SU-DHL-6 (cell line): ENCODE data around the gene TNFSF11.

Source experiments
- H2AFZ ChIP-seq: fragments of 200-600 bp; sonication (generic); 2 replicates; pipeline ENCODE4 v1.6.1; 2014; ENCODE audit warnings: low read depth, mild to moderate bottlenecking, moderate library complexity, mixed read lengths, antibody characterized with exemption, low read length; ENCODE audit not compliant: severe bottlenecking
- H3F3A ChIP-seq: fragments of 200-600 bp; shearing (Covaris generic); 2 replicates; pipeline ENCODE4 v1.6.0; 2016; ENCODE audit warnings: antibody characterized with exemption, mild to moderate bottlenecking; ENCODE audit not compliant: insufficient read depth
- H3K27ac ChIP-seq: fragments of 200-600 bp; sonication (generic); 2 replicates; pipeline ENCODE4 v1.5.1; 2016; ENCODE audit warnings: low read depth, mild to moderate bottlenecking, low read length, moderate library complexity, mixed read lengths
- H3K27me3 ChIP-seq: fragments of 200-600 bp; sonication (generic), shearing (Covaris generic); 2 replicates; pipeline ENCODE4 v1.6.0; 2014; ENCODE audit warnings: mild to moderate bottlenecking, low read length
- H3K36me3 ChIP-seq: fragments of 200-600 bp; sonication (generic); 2 replicates; pipeline ENCODE4 v1.6.1; 2014; ENCODE audit warnings: mild to moderate bottlenecking, low read length, mixed read lengths
- H3K4me2 ChIP-seq: fragments of 300-600, 200-600 bp; shearing (Covaris generic), sonication (generic); 2 replicates; pipeline ENCODE4 v1.6.0; 2014; ENCODE audit warnings: low read length, low read depth, mild to moderate bottlenecking; ENCODE audit not compliant: poor library complexity, severe bottlenecking
- H3K4me3 ChIP-seq: fragments of 200-600 bp; sonication (generic); 2 replicates; pipeline ENCODE4 v1.5.1; 2014; ENCODE audit warnings: antibody characterized with exemption, low read length, mild to moderate bottlenecking, mixed read lengths; ENCODE audit not compliant: insufficient read depth, poor library complexity, severe bottlenecking
- H3K79me2 ChIP-seq: fragments of 200-600 bp; sonication (generic); 2 replicates; pipeline ENCODE4 v1.6.1; 2014; ENCODE audit warnings: mild to moderate bottlenecking, low read length, moderate library complexity; ENCODE audit not compliant: insufficient read depth
- H3K9ac ChIP-seq: fragments of 200-600 bp; sonication (generic); 2 replicates; pipeline ENCODE4 v1.7.0; 2014; ENCODE audit warnings: mild to moderate bottlenecking, low read length
- H3K9me2 ChIP-seq: fragments of 200-600 bp; sonication (generic); replicated peaks from 2 replicates; pipeline ENCODE4 v1.6.1; 2014; ENCODE audit warnings: low read length; ENCODE audit not compliant: insufficient read depth
- H3K9me3 ChIP-seq: fragments of 200-600 bp; sonication (generic); 2 replicates; pipeline ENCODE4 v1.6.1; 2014; ENCODE audit warnings: low read length, mixed read lengths; ENCODE audit not compliant: insufficient read depth
- H4K20me1 ChIP-seq: fragments of 200-600 bp; sonication (generic); 2 replicates; pipeline ENCODE4 v1.6.1; 2014; ENCODE audit warnings: low read depth, mild to moderate bottlenecking, antibody characterized with exemption, low read length, moderate library complexity, mixed read lengths
- EZH2phosphoT487 ChIP-seq: fragments of 200-600 bp; sonication (generic), shearing (Covaris generic); conservative IDR thresholded peaks from 2 replicates; pipeline ENCODE4 v1.6.1; 2018; ENCODE audit warnings: mild to moderate bottlenecking, antibody characterized with exemption, low read length, moderate library complexity, mixed read lengths
- TF ChIP-seq, protein P1 (sequence below): fragments of 200-600 bp; sonication (generic); IDR thresholded peaks from one replicate; pipeline ENCODE4 v1.5.1; 2017; ENCODE audit warnings: antibody characterized with exemption, mild to moderate bottlenecking, low read length, moderate library complexity; ENCODE audit not compliant: insufficient read depth, poor library complexity, severe bottlenecking

TNFSF11 gene

GRCh38 chr13:42633495-42633894 is 59.5 kb downstream of the TNFSF11 start:
- Histone ChIP-seq H3K27me3 (no peaks in the 10 kb centered on the region), H3K4me3 (no peak overlapping the region), H3K27ac (no peak overlapping the region), H3K9me3 (no peaks in the 10 kb centered on the region), H3K4me2 (no peak overlapping the region), H3K9me2 (no peaks in the 10 kb centered on the region), H3K36me3 (no peaks in the 10 kb centered on the region), H4K20me1 (no peaks in the 10 kb centered on the region), H3K9ac (no peak overlapping the region), H3F3A (no peaks in the 10 kb centered on the region), H3K79me2 (no peaks in the 10 kb centered on the region), H2AFZ (no peak overlapping the region)
- TF ChIP-seq, protein P1, sequence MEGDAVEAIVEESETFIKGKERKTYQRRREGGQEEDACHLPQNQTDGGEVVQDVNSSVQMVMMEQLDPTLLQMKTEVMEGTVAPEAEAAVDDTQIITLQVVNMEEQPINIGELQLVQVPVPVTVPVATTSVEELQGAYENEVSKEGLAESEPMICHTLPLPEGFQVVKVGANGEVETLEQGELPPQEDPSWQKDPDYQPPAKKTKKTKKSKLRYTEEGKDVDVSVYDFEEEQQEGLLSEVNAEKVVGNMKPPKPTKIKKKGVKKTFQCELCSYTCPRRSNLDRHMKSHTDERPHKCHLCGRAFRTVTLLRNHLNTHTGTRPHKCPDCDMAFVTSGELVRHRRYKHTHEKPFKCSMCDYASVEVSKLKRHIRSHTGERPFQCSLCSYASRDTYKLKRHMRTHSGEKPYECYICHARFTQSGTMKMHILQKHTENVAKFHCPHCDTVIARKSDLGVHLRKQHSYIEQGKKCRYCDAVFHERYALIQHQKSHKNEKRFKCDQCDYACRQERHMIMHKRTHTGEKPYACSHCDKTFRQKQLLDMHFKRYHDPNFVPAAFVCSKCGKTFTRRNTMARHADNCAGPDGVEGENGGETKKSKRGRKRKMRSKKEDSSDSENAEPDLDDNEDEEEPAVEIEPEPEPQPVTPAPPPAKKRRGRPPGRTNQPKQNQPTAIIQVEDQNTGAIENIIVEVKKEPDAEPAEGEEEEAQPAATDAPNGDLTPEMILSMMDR, result no peak
- TF ChIP-seq EZH2phosphoT487, result no peak

DNA sequence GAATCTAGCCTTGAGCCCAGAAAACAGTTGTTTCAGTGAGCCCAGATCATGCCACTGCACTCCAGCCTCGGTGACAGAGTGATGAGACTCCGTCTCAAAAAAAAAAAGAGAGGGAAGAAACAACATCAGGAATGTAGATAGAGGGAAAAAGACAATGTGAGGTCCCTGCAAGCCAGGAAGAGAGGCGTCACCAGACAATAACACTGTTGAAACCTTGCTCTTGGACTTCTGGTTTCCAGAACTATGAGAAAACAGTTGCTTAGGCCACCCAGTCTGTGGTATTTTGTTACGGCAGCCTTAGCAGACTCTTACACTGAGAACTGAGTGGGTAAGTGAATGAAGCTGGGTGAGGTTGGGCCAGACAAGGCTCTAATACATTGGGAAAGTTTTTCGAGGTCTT is 64.1 kb downstream of the TNFSF11 start:
- H3K4me3 ChIP-seq, result no peak overlapping the region
- H3K79me2 ChIP-seq, result no peaks in the 10 kb centered on the region
- H2AFZ ChIP-seq, result no peak overlapping the region
- TF ChIP-seq, protein P1, result no peak
- TF ChIP-seq EZH2phosphoT487, result no peak
- no peak overlapping the region for H3K27ac ChIP-seq
- H3K9me2 ChIP-seq, result no peaks in the 10 kb centered on the region
- H3K36me3 ChIP-seq, result no peaks in the 10 kb centered on the region
- H3K9ac ChIP-seq, result no peak overlapping the region
- H3F3A ChIP-seq, result no peaks in the 10 kb centered on the region
- H3K9me3 ChIP-seq, result no peaks in the 10 kb centered on the region
- no peaks in the 10 kb centered on the region for H3K27me3 ChIP-seq
- H3K4me2 ChIP-seq, result no peak overlapping the region
- no peaks in the 10 kb centered on the region for H4K20me1 ChIP-seq

GRCh38 chr13:42638886-42639285 is 64.9 kb downstream of the TNFSF11 start:
- Histone ChIP-seq H3K4me2 (no peak overlapping the region), H4K20me1 (no peaks in the 10 kb centered on the region), H3K79me2 (no peaks in the 10 kb centered on the region), H3K9me3 (no peaks in the 10 kb centered on the region), H3K9ac (no peak overlapping the region), H3K27me3 (no peaks in the 10 kb centered on the region), H3K9me2 (no peaks in the 10 kb centered on the region), H3K4me3 (no peak overlapping the region), H3K27ac (no peak overlapping the region), H3F3A (no peaks in the 10 kb centered on the region), H3K36me3 (no peaks in the 10 kb centered on the region), H2AFZ (no peak overlapping the region)
- TF ChIP-seq EZH2phosphoT487, result no peak
- TF ChIP-seq, protein P1, result no peak

DNA sequence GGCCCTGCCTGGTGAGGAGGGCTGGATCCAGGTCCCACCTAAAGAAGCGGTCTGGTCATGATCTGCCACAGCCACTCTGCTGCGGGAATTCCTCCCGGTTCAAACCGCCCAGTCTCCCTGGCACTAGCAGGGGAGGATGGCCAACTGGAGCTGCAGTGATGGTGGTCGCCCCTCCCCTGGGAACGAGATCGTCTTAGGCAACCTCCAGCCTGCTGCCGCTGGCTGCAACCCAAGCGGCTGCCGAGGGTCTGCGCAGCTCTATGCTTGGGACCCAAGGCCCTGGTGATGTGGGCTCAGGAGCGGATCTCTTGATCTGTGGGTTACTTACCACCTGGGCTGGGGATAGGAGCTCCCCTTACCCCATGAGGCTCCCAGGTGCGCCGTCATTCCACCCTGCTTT is 69.1 kb downstream of the TNFSF11 start:
- Histone ChIP-seq H3K27me3 (no peaks in the 10 kb centered on the region), H4K20me1 (no peaks in the 10 kb centered on the region), H2AFZ (no peak overlapping the region), H3K9me3 (peaks cover 5% of the 10 kb centered on the region; the same call in 1 of the 2 replicates), H3F3A (no peaks in the 10 kb centered on the region), H3K4me3 (no peak overlapping the region), H3K79me2 (no peaks in the 10 kb centered on the region), H3K4me2 (no peak overlapping the region), H3K36me3 (no peaks in the 10 kb centered on the region), H3K9ac (no peak overlapping the region), H3K27ac (no peak overlapping the region), H3K9me2 (no peaks in the 10 kb centered on the region)
- TF ChIP-seq, protein P1, result no peak
- no peak for TF ChIP-seq EZH2phosphoT487
